Mesenchymal stem cell (in vitro differentiated cells and primary cell): ENCODE results near the gene TDRD10.

Source experiments
- DNase-seq: peaks from one replicate; pipeline ENCODE4 v3.0.0-alpha.2; 2013
- H2AFZ ChIP-seq: one replicate; pipeline ENCODE4 v1.6.1; 2013; ENCODE audit warnings: low read depth, mild to moderate bottlenecking, control low read depth, inconsistent platforms, low read length, moderate library complexity
- H2AK5ac ChIP-seq: 2 replicates; pipeline ENCODE4 v1.6.1; 2013; ENCODE audit warnings: low read length, moderate library complexity, mild to moderate bottlenecking, inconsistent platforms; ENCODE audit not compliant: severe bottlenecking
- H2BK120ac ChIP-seq: one replicate; pipeline ENCODE4 v1.6.1; 2013; ENCODE audit warnings: low read depth, mild to moderate bottlenecking, inconsistent platforms, low read length, moderate library complexity
- H2BK12ac ChIP-seq, 2 experiments: one replicate each; pipeline ENCODE4 v1.6.1; 2013; ENCODE audit warnings: inconsistent platforms in 2 of 2, low read length in 2 of 2, mild to moderate bottlenecking in 2 of 2, moderate library complexity in 2 of 2, control low read depth in 1 of 2
- H2BK15ac ChIP-seq: one replicate; pipeline ENCODE4 v1.6.1; 2013; ENCODE audit warnings: mild to moderate bottlenecking, low read depth, inconsistent platforms; ENCODE audit not compliant: poor library complexity, severe bottlenecking
- H2BK5ac ChIP-seq: 2 replicates; pipeline ENCODE4 v1.6.1; 2013; ENCODE audit warnings: low read depth, mild to moderate bottlenecking, low read length, control low read depth, inconsistent platforms; ENCODE audit not compliant: poor library complexity, severe bottlenecking
- H3K14ac ChIP-seq, 2 experiments: one replicate each; pipeline ENCODE4 v1.6.1; 2013; ENCODE audit warnings: inconsistent platforms in 2 of 2, low read length in 2 of 2, control low read depth in 1 of 2, mild to moderate bottlenecking in 1 of 2, moderate library complexity in 1 of 2
- H3K18ac ChIP-seq, 2 experiments: one replicate each; pipeline ENCODE4 v1.6.1; 2013; ENCODE audit warnings: inconsistent platforms in 2 of 2, low read length in 2 of 2, control low read depth in 1 of 2, low read depth in 1 of 2, mild to moderate bottlenecking in 1 of 2
- H3K23ac ChIP-seq, 2 experiments: one replicate each; pipeline ENCODE4 v1.6.1; 2013; ENCODE audit warnings: inconsistent platforms in 2 of 2, low read length in 2 of 2, mild to moderate bottlenecking in 2 of 2, moderate library complexity in 2 of 2, control low read depth in 1 of 2
- H3K27ac ChIP-seq: 2 replicates; pipeline ENCODE4 v1.5.1; 2013; ENCODE audit warnings: mild to moderate bottlenecking, moderate library complexity, low read length, control low read depth, inconsistent platforms; ENCODE audit not compliant: poor library complexity, severe bottlenecking
- H3K27me3 ChIP-seq, 2 experiments: 2 replicates each; pipeline versions ENCODE4 v1.6.1 to v1.7.0; 2013; ENCODE audit warnings: low read length in 2 of 2, mild to moderate bottlenecking in 2 of 2, moderate library complexity in 2 of 2, control low read depth in 1 of 2, inconsistent platforms in 1 of 2; ENCODE audit not compliant: control insufficient read depth in 1 of 2, insufficient read depth in 1 of 2
- H3K36me3 ChIP-seq, 2 experiments: 2 replicates each; pipeline versions ENCODE4 v1.6.1 to v1.7.0; 2013; ENCODE audit warnings: low read length in 2 of 2, control low read depth in 1 of 2, inconsistent platforms in 1 of 2, low read depth in 1 of 2, mild to moderate bottlenecking in 1 of 2; ENCODE audit not compliant: insufficient read depth in 2 of 2, control insufficient read depth in 1 of 2
- H3K4ac ChIP-seq, 2 experiments: one replicate each; pipeline ENCODE4 v1.6.1; 2013; ENCODE audit warnings: inconsistent platforms in 2 of 2, low read length in 2 of 2, mild to moderate bottlenecking in 2 of 2, moderate library complexity in 2 of 2, control low read depth in 1 of 2, low read depth in 1 of 2
- H3K4me1 ChIP-seq: 2 replicates; pipeline ENCODE4 v1.6.1; 2013; ENCODE audit warnings: low read depth, low read length, control low read depth; ENCODE audit not compliant: control insufficient read depth, insufficient read depth
- H3K4me2 ChIP-seq: 2 replicates; pipeline ENCODE4 v1.6.1; 2013; ENCODE audit warnings: low read length, mild to moderate bottlenecking, inconsistent platforms; ENCODE audit not compliant: poor library complexity, severe bottlenecking
- H3K4me3 ChIP-seq, 2 experiments: 2 replicates each; pipeline versions ENCODE4 v1.5.1 to v1.7.0; 2013; ENCODE audit warnings: low read length in 2 of 2, mild to moderate bottlenecking in 2 of 2, control low read depth in 1 of 2, low read depth in 1 of 2; ENCODE audit not compliant: insufficient read depth in 1 of 2
- H3K79me1 ChIP-seq: replicated peaks from 2 replicates; pipeline ENCODE4 v1.6.1; 2013; ENCODE audit warnings: mild to moderate bottlenecking, control low read depth, low read length, inconsistent platforms; ENCODE audit not compliant: poor library complexity, severe bottlenecking
- H3K9ac ChIP-seq: 2 replicates; pipeline ENCODE4 v1.7.0; 2013; ENCODE audit warnings: mild to moderate bottlenecking, low read length, moderate library complexity
- H3K9me3 ChIP-seq: 2 replicates; pipeline ENCODE4 v1.7.0; 2013; ENCODE audit warnings: mild to moderate bottlenecking, low read length; ENCODE audit not compliant: control insufficient read depth
- H4K8ac ChIP-seq: one replicate; pipeline ENCODE4 v1.6.1; 2013; ENCODE audit warnings: inconsistent platforms, mild to moderate bottlenecking, low read length, moderate library complexity
- H4K91ac ChIP-seq: one replicate; pipeline ENCODE4 v1.6.1; 2013; ENCODE audit warnings: mild to moderate bottlenecking, low read length, inconsistent platforms
- WGBS: methylation state at CpG from one replicate; pipeline ENCODE4 v1.1.7; 2013; ENCODE audit warnings: mixed read lengths; 5-methylcytosine and 5-hydroxymethylcytosine counted together

Gene TDRD10

GRCh38 chr1:154557939-154558719 is 56.1 kb downstream of the TDRD10 start, which contains the start of gene UBE2Q1:
UBE2Q1 (minus strand) TSS chr1:154558662; CDS start chr1:154558553, 109 bp downstream.
- peak within 1 kb of the TSS; percentile 90 for H2BK15ac ChIP-seq
- no peaks in the 10 kb centered on the region for H3K9me3 ChIP-seq
- H3K4me1 ChIP-seq, result peaks cover 13% of the 10 kb centered on the region
- H3K4ac ChIP-seq, result peak within 1 kb of the TSS; percentile 75
- WGBS, result 1% methylated on average over 34 of the region's 69 CpGs
- no peak within 1 kb of the TSS for H3K23ac ChIP-seq
- DNase-seq, result peak; percentile 47
- H3K36me3 ChIP-seq, result peaks cover 21 to 30% of the 10 kb centered on the region in 2 experiments
- H3K18ac ChIP-seq, result peak within 1 kb of the TSS; percentile 78 to 89
- peak within 1 kb of the TSS; percentile 97 for H4K91ac ChIP-seq
- H2BK12ac ChIP-seq, result peak within 1 kb of the TSS in 1 of 2 experiments; percentile 61
- peak within 1 kb of the TSS; percentile 95 for H2BK120ac ChIP-seq
- peaks cover 21% of the 10 kb centered on the region for H3K79me1 ChIP-seq
- H3K14ac ChIP-seq, result peak within 1 kb of the TSS; percentile 87 to 96
- H3K27me3 ChIP-seq, result no peaks in the 10 kb centered on the region
- peak within 1 kb of the TSS; percentile 75 for H3K4me2 ChIP-seq
- H3K4me3 ChIP-seq, result peak within 1 kb of the TSS; percentile 84 to 89
- H3K27ac ChIP-seq, result peak within 1 kb of the TSS; percentile 89
- H2BK5ac ChIP-seq, result peak within 1 kb of the TSS; percentile 53
- peak within 1 kb of the TSS; percentile 91 for H3K9ac ChIP-seq
- H4K8ac ChIP-seq, result peak within 1 kb of the TSS; percentile 95
- H2AK5ac ChIP-seq, result no peak within 1 kb of the TSS
- peak within 1 kb of the TSS; percentile 62 for H2AFZ ChIP-seq

GRCh38 chr1:154558720-154559465 is 56.9 kb downstream of the TDRD10 start:
- no peak overlapping the region for H2AK5ac ChIP-seq
- peak overlapping the region; percentile 95 for H2BK120ac ChIP-seq
- peak; percentile 99 for DNase-seq
- H3K4me1 ChIP-seq, result peaks cover 13% of the 10 kb centered on the region
- peak overlapping the region; percentile 84 to 87 for H3K4me3 ChIP-seq
- H2BK15ac ChIP-seq, result peak overlapping the region; percentile 90
- no peak overlapping the region for H2BK5ac ChIP-seq
- H3K27me3 ChIP-seq, result no peaks in the 10 kb centered on the region
- H3K4ac ChIP-seq, result peak overlapping the region; percentile 65 to 75
- peak overlapping the region; percentile 75 for H3K4me2 ChIP-seq
- peak overlapping the region; percentile 76 to 77 for H3K18ac ChIP-seq
- peaks cover 15% of the 10 kb centered on the region for H3K79me1 ChIP-seq
- 3% methylated on average over 52 of the region's 57 CpGs for WGBS
- peak overlapping the region; percentile 89 for H3K27ac ChIP-seq
- peak overlapping the region; percentile 62 for H2AFZ ChIP-seq
- peak overlapping the region in 1 of 2 experiments; percentile 87 for H3K14ac ChIP-seq
- H4K91ac ChIP-seq, result peak overlapping the region; percentile 97
- peaks cover 15 to 22% of the 10 kb centered on the region in 2 experiments for H3K36me3 ChIP-seq
- peak overlapping the region; percentile 95 for H4K8ac ChIP-seq
- peak overlapping the region in 1 of 2 experiments; percentile 61 for H2BK12ac ChIP-seq
- no peak overlapping the region for H3K23ac ChIP-seq
- peak overlapping the region; percentile 91 for H3K9ac ChIP-seq
- H3K9me3 ChIP-seq, result no peaks in the 10 kb centered on the region

GRCh38 chr1:154559466-154560044 is 57.5 kb downstream of the TDRD10 start:
- H3K4me3 ChIP-seq, result peak overlapping the region in 1 of 2 experiments; percentile 87
- peaks cover 13% of the 10 kb centered on the region for H3K79me1 ChIP-seq
- H2BK5ac ChIP-seq, result no peak overlapping the region
- H3K18ac ChIP-seq, result peak overlapping the region; percentile 75 to 77
- peaks cover 12 to 16% of the 10 kb centered on the region in 2 experiments for H3K36me3 ChIP-seq
- H2AK5ac ChIP-seq, result no peak overlapping the region
- H2BK15ac ChIP-seq, result no peak overlapping the region
- H3K14ac ChIP-seq, result no peak overlapping the region
- no peaks in the 10 kb centered on the region for H3K9me3 ChIP-seq
- peaks cover 13% of the 10 kb centered on the region for H3K4me1 ChIP-seq
- peak overlapping the region; percentile 62 for H2AFZ ChIP-seq
- peak overlapping the region; percentile 89 for H3K27ac ChIP-seq
- no peaks in the 10 kb centered on the region for H3K27me3 ChIP-seq
- no peak overlapping the region for H4K91ac ChIP-seq
- H2BK12ac ChIP-seq, result peak overlapping the region in 1 of 2 experiments; percentile 61
- H2BK120ac ChIP-seq, result peak overlapping the region; percentile 37
- peak overlapping the region; percentile 75 for H3K4me2 ChIP-seq
- peak; percentile 94 for DNase-seq
- peak overlapping the region; percentile 91 for H3K9ac ChIP-seq
- 15% methylated on average over 12 of the region's 13 CpGs for WGBS
- no peak overlapping the region for H3K23ac ChIP-seq
- H4K8ac ChIP-seq, result peak overlapping the region; percentile 84
- H3K4ac ChIP-seq, result peak overlapping the region in 1 of 2 experiments; percentile 65
